GM19463 (cell line): Measurements from ENCODE around the gene NEB.

Experiments used
- ATAC-seq: cut with Tn5 transposase; IDR thresholded peaks from one replicate; pipeline ENCODE4 v1.9.1; 2021; ENCODE audit warnings: mild to moderate bottlenecking, moderate library complexity; ENCODE audit not compliant: unreplicated experiment

Gene NEB

GRCh38 chr2:151490276-151490675 is 244.0 kb downstream of the NEB start:
- ATAC-seq, result no peak

- no peak for ATAC-seq
Observed at GRCh38 chr2:151486053-151486452, 248.2 kb downstream of the NEB start.

DNA sequence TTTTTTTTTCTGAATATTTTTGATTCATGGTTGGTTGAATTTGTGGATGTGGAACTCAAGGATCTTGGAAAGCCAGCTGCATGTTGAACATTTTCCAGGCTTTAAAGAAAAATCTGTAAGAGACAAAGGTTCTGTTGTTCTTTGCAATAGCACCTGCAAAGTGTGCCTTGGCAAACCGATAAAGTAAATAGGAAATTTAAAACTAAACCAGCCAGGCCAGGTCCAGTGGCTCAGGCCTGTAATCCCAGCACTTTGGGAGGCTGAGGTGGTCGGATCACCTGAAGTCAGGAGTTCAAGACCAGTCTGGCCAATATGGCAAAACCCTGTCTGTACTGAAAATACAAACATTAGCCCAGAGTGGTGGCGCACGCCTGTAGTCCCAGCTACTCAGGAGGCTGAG is 250.2 kb downstream of the NEB start:
- ATAC-seq, result no peak

DNA sequence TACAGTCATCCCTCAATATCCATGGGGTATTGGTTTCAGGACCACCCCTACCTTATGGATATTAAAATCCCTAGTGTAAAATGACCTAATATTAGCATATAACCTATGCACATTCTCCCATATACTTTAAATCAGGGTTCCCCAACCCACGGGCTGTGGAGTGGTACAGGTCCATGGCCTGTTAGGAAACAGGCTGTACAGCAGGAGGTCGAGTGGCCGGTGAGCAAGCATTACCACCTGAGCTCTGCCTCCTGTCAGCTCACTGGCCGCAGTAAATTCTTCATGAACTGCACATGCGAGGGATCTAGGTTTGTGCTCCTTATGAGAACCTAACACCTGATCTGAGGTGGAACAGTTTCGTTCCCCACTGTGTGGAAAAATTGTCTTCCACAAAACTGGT is 250.7 kb downstream of the NEB start:
- no peak for ATAC-seq

DNA sequence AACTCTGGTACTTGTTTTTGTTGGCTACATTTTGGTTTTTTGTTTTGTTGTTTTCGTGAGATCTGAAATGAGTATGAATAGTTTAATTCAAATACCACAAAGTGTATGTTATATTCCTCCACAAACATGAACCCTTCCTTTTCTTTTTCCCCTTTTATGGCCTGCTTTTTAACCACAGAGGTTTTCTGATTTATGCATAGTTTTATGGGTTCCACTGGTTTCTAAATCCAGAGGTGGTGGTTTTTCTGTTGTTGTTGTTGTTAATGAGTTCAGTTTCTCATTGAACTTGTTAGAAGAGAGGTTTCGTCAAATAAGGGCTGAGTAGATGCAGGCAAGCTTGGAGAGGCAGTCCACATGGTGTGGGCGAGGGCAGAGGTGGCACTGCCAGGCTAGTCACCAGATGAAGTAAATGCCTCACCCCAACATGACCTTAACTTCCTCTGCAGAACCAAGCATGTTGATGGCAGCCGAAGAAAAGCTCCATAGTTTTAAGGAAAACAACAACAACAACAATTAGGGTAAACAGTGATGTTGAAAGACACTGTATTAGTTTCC is 252.0 kb downstream of the NEB start:
- no peak for ATAC-seq

GRCh38 chr2:151481744-151482143 is 252.5 kb downstream of the NEB start:
- ATAC-seq, result no peak

- no peak for ATAC-seq
Observed at GRCh38 chr2:151478011-151478410, 256.3 kb downstream of the NEB start.

DNA sequence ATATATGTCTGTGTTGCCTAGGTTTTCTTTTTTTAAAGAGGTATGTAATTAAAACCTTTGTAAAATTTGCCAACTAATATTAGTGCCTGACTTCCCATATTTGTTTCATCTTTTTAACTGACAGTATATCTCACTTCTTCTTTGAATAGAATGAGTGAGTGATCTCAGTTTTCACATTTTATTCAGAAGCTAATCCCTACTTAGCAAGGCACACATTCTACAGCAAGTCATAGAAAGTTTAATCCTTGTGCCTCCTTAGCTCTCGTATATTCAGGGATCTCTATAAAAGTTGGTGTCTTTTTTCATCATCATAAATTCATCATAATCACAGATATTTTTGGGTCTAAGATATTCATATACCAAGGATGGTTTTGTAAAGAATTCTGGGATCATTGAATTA is 258.0 kb downstream of the NEB start:
- no peak for ATAC-seq

DNA sequence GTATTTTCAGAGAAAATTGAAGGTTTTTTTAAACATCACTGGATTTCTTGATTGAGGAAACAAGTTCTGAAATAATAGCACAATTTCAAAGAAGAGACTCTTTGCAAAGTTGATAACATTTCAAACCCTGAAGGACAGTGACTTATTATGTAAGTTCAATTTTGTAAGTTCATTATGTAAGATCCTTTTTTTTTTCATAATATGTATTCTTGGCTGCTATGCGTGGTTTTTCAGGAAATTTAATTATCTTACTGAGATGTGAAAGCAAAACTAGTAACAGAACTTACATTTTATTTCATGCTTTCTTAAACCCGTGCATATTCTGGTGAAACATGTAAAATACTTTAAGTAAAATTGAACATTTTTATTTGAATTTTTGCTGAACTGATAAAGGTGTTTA is 259.2 kb downstream of the NEB start:
- ATAC-seq, result no peak

DNA sequence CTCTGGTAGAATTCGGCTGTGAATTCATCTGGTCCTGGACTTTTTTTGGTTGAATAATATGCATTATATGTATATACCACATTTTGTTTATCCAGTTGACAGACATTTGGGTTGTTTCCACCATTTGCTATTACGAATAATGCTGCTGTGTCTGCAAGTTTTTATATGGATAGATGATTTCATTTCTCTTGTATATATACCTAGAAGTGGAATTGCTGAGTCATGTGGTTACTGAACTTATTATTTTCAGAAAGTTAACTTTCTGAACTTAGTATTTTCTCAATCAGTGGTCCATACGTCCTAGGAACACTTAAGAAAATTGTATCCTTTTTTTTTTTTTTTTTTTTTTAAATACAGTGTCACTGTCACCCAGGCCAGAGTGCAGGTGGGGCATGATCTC is 261.3 kb downstream of the NEB start:
- ATAC-seq, result no peak

DNA sequence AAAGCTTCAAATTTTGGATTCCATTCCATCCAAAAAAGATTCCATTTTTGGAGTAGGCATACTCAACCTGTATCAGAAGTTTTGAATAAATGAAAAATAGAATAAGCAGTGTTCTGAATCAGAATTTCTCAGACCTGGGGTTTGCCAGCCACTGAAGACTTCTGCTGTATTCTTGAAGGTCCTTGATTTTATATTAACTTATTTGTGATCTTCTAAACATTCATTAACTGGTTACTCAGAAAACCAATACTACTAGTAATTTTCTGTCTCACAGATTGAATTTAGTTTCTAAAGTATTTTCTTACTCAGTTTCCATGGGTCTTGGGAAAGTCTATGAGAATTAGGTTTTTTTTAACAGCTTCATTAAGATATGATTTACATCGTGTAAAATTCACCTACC is 263.7 kb downstream of the NEB start:
- ATAC-seq, result no peak

DNA sequence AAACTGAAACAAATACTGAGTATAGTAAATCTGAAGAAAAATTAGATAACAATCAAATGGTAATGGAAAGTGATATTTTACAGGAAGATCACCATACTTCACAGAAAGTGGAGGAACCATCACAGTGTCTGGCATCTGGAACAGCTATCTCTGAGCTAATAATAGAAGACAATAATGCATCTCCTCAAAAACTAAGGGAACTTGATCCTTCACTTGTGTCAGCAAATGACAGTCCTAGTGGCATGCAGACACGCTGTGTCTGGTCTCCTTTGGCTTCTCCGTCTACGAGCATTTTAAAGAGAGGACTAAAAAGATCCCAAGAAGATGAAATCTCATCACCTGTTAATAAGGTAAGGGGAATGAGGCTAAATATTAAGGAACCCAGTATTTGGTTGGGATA is 268.5 kb downstream of the NEB start:
- ATAC-seq, result no peak

GRCh38 chr2:151459358-151459757 is 274.9 kb downstream of the NEB start:
- no peak for ATAC-seq

DNA sequence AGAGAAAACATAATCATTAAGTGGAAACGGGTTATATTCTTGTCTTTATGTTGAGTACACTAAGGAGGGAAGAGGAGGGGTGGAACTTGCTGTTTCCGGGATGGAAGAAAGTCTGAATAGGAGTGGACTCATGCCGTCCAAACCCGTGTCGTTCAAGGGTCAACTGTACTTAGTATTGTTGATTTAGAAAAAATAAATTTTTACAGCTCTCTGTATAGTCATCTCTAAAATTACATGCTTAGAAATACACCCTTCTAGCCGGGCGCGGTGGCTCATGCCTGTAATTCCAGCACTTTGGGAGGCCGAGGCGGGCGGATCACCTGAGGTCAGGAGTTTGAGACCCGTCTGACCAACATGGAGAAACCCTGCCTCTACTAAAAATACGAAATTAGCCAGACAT is 295.1 kb downstream of the NEB start:
- ATAC-seq, result no peak

GRCh38 chr2:151438506-151438905 is 295.8 kb downstream of the NEB start:
- ATAC-seq, result no peak

- no peak for ATAC-seq
Observed at GRCh38 chr2:151437630-151438029, 296.6 kb downstream of the NEB start.
